HG03575 (cell line): ENCODE measurements around the gene ITGB4.
"Not testable (repeated sequence)": the region's sequence is repeated elsewhere in the genome, so short reads cannot be mapped to it uniquely, and the experiment has no call there.

Experiments used
- ATAC-seq: cut with Tn5 transposase; IDR thresholded peaks from one replicate; pipeline ENCODE4 v1.9.1; 2021; ENCODE audit not compliant: unreplicated experiment, insufficient number of reproducible peaks, low FRiP score; ENCODE audit errors: extremely low read depth

ITGB4 gene

DNA sequence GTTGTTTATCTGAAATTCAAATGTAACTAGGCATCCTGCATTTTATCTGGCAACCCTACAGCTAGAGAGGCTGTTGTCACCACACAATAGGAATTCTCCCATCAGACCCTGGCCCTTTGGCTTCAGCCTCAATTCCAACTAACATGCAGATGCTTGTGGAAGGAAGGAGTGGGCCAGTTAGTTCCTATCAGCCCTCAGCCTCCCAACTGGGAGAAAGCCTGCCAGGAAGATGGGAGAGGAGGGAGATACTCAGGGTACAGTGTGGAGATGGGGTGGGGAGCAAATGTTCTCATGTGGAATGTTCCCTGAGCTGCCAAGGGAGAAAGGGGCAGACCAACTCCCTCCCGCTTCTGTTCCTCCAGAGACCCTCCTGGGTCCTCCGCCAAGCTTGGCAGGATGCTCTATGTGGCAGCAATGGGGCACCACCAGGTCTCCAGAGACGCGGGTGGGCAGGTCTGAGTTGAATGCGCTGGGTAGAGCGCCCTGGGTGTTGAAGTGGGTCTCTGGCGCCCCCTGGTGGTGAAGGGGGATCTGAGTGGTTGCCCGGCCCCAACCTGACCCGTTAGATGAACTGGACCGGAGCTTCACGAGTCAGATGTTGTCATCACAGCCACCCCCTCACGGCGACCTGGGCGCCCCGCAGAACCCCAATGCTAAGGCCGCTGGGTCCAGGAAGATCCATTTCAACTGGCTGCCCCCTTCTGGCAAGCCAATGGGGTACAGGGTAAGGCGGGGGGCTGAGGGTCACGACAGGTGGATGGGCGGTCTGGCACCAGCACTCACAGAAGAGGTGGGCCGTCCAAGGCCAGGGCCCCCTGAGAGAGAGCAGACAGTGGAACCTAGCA lies 28.5 kb downstream of the ITGB4 start:
- ATAC-seq = no peak

DNA sequence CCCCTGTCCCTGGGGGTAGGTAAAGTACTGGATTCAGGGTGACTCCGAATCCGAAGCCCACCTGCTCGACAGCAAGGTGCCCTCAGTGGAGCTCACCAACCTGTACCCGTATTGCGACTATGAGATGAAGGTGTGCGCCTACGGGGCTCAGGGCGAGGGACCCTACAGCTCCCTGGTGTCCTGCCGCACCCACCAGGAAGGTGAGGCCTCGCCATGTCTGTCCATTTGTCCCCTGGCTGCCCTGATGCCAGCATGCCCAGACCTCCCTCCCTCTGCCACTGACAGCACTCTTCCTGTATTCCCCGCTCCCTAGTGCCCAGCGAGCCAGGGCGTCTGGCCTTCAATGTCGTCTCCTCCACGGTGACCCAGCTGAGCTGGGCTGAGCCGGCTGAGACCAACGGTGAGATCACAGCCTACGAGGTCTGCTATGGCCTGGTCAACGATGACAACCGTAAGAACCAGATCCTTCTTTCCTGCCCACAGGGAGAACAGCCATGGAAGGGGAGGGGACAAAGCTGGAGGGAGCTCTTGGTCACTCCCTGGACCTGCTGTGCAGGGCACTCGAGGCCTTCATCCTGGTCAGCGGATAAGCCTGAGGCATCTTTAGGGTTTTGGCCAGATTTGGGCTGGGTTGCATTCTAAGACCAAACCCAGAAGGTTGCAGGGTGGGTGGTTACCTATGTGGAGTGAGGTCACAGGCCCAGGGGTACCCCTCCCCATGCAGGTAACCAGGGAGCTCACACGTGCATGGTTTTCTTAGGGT lies 29.6 kb downstream of the ITGB4 start:
- no peak for ATAC-seq

DNA sequence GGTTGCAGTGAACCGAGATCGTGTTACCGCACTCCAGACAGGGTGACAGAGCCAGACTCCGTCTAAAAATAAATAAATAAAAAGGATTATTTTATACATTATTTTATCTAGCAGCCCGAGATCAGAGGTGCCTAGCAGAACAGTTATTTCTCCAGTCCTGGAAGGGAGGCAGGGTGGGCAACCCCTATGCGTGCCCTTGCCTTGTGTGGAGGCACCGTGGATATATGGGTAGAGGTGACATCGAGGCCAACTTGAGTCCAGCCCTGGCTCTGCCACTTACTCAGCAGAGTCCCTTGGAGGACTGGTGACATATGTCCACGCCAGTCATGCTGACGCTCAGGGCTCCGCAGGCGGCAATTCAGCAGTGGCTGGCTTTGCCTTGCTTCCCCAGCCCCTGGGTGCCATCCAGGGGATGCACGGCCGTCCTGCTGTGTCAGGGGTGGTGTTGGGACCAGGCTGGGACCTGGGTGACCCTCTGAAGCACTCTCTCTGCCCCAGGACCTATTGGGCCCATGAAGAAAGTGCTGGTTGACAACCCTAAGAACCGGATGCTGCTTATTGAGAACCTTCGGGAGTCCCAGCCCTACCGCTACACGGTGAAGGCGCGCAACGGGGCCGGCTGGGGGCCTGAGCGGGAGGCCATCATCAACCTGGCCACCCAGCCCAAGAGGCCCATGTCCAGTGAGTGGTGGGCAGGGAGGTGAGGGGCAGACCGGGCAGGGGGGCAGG lies 30.6 kb downstream of the ITGB4 start:
- no peak for ATAC-seq

DNA sequence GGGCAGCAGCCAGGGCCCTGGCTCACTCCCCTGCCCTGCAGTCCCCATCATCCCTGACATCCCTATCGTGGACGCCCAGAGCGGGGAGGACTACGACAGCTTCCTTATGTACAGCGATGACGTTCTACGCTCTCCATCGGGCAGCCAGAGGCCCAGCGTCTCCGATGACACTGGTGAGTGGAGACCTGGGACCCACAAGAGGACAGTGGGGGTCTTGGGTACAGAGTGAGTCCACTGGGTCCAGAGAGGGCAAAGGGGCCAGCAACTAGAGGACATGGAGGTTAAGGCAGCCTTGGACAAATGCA lies 31.1 kb downstream of the ITGB4 start:
- ATAC-seq = no peak

DNA sequence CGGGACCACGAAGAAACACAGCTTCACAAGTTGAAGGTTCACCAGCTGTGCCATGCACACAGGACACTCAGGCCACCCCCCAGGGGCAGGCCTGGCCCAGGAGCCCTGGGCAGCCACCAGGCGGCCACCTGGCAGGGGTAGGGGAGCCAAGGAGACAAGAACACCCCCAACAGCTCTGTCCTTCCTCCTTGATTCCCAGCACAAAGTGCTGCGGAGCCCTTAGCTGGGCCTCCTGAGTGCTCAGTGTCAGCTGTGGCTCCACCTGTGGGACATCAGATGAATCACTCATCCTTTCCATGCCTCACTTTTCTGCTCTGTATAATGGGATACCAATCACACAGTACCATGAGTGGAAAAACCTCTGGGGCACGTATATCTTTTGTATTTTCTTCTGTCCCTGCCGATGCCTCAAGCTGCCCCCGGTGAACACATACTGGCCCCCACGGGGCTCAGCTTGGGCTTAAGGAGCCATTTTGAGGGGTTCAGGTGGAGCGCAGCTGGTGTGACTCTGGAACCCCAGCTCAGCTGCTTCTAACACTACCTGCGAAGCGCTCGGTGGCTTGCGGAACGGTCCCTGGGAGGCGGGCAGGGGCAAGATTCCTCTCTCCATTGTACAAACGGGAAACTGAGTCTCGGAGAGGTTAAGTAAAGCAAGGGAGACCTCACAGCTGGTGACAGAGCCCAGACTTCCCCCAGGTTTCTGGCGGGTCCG lies 31.7 kb downstream of the ITGB4 start:
- ATAC-seq = no peak

DNA sequence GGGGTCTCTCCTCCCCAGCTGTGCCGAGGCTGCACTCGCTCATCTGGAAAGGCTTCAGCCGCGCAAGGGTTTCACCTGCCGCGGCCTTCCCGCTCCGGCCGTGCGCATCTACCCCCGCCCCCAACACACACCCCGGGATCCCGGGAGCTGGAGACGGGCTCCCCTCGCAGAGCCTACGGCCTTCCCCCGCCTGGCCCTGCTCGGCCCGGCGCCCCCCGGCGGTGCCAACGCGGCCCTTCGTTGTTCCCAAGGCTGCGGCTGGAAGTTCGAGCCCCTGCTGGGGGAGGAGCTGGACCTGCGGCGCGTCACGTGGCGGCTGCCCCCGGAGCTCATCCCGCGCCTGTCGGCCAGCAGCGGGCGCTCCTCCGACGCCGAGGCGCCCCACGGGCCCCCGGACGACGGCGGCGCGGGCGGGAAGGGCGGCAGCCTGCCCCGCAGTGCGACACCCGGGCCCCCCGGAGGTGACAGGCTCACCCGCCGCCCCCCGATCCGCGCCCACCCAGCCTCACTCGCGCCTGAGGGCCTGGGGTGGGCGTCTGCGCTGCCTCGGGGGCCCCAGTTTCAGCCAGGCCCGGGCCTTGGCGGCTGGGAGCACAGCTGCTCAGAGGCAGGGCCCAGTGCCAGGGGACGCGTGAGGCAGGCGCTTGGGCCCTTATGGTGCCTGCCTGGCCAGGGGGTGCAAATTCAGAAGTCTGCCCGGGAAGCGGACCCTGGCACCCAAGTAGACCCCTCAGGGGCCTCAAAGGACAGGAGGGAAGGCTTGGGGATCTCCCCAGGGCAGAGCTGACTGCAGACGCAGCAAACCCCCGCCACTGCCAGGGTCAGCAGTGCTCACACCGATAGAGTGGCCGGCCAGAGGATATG lies 32.5 kb downstream of the ITGB4 start:
- no peak for ATAC-seq

DNA sequence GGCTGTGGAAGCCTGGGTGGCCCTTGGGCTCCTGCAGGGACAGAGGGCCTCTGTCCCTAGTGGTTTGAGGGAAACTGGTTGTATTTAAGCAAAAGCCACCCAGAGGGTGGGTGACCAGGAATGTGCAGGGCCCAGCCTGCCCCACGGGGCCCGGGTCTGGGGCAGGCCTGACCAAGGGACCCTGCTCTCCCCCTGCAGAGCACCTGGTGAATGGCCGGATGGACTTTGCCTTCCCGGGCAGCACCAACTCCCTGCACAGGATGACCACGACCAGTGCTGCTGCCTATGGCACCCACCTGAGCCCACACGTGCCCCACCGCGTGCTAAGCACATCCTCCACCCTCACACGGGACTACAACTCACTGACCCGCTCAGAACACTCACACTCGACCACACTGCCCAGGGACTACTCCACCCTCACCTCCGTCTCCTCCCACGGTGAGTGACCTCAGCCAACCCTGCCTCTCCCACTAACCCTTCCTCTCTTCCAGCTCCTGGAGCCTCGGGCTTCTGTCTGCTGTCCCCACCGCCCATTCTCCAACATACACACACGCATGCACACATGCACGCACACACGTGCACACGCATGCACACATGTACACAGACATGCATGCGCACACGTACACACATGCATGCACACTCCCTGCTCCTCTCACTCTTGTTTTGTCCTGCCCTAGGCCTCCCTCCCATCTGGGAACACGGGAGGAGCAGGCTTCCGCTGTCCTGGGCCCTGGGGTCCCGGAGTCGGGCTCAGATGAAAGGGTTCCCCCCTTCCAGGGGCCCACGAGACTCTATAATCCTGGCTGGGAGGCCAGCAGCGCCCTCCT lies 33.3 kb downstream of the ITGB4 start:
- no peak for ATAC-seq

DNA sequence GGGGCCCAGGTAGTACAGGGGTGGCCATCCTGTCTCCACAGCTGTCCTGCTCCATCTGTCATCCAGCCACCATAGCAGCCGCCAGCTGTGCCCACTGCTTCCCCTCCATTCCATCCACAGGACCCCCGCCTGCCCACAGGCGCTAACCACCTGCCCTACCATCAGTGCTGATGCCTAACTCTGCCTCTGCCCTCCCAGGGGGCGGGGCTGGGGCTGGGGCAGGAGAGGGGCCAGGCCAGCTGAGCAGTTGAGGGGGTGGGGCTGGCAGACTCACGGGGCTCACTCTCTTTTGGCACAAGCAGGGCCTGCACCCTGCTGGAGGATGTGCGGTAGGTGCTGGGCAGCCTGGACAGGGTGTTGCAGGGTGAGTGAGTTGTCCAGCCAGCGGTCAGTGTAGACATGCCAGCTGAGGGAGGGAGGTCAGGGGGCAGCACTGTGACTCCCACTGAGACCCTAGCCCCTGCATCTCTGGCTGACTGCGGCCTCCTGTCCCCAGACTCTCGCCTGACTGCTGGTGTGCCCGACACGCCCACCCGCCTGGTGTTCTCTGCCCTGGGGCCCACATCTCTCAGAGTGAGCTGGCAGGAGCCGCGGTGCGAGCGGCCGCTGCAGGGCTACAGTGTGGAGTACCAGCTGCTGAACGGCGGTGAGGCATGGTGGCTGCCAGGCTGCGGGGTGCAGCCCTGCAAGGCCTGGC lies 34.1 kb downstream of the ITGB4 start:
- ATAC-seq = no peak

DNA sequence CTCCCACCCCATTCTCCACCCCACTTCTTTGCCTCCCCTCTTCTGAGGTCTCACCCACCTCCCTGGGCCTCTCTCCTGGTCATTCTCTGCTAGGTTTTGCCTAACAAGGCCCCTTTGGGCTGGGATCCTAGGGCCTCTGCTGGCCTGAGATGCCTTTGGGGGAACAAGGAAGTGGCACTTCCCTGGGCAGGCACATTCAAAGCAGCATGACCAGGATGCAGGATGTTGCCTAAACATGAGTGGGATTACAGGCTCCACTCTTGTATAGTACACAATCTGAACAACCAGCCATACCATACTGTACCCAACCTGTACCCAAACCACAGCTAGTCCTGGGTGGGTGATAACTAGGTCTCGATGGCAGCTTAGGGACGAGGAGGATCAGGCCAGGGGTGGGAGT lies 34.7 kb downstream of the ITGB4 start:
- no peak for ATAC-seq

DNA sequence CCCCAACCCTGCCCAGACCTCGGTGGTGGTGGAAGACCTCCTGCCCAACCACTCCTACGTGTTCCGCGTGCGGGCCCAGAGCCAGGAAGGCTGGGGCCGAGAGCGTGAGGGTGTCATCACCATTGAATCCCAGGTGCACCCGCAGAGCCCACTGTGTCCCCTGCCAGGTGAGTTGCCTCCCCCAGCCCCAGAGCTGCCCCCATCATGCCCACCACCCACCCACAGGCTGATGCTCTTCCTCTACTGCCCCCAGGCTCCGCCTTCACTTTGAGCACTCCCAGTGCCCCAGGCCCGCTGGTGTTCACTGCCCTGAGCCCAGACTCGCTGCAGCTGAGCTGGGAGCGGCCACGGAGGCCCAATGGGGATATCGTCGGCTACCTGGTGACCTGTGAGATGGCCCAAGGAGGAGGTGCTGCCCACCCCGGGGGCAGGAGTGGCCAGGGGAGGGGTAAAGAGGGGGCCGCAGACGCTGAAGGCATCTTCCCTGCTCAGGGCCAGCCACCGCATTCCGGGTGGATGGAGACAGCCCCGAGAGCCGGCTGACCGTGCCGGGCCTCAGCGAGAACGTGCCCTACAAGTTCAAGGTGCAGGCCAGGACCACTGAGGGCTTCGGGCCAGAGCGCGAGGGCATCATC lies 35.3 kb downstream of the ITGB4 start:
- no peak for ATAC-seq

DNA sequence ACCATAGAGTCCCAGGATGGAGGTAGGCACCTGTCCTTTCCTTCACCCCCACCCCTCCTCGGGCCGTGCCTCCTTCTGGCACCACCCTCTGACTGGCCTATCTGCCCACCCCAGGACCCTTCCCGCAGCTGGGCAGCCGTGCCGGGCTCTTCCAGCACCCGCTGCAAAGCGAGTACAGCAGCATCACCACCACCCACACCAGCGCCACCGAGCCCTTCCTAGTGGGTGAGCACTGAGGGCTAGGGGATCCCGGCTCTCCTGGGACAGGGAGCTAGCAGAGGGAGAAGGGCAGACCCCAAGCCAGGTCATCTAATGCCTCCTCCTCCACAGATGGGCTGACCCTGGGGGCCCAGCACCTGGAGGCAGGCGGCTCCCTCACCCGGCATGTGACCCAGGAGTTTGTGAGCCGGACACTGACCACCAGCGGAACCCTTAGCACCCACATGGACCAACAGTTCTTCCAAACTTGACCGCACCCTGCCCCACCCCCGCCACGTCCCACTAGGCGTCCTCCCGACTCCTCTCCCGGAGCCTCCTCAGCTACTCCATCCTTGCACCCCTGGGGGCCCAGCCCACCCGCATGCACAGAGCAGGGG lies 35.9 kb downstream of the ITGB4 start:
- no peak for ATAC-seq

DNA sequence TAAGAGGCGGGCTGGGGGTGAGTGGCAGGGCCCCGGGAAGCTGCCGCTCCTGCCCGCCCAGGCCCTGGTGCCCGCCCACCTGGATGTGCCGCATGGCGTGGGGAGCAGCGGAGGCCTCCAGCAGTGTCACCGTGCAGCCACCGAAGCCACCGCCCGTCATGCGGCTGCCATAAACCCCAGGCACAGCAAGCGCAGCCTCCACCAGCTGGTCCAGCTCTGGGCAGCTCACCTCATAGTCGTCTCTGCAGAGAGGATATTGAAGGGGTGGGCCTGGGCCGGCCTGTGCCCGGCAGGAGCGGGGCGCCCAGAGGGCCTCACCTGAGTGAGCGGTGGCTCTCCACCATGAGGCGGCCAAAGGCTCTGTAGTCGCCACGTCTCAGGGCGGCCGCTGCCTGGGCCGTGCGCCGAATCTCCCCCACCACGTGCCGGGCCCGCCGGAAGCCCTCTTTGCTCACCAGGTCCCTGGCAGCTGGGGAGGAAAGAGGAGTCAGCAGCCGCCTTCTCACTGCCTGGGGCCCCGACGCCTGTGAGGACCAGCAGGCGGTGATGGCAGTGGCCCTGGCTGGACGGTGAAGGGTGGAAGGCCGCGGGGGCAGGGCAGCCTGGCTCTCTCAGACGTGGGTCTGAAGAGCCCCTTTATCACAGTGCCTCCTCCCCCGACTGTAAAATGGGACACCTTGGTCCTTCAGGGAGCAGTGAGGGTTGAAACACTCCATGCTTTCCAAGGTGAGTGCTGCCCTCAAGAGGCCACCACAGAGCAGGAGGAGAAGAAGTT lies 37.1 kb downstream of the ITGB4 start:
- no peak for ATAC-seq

DNA sequence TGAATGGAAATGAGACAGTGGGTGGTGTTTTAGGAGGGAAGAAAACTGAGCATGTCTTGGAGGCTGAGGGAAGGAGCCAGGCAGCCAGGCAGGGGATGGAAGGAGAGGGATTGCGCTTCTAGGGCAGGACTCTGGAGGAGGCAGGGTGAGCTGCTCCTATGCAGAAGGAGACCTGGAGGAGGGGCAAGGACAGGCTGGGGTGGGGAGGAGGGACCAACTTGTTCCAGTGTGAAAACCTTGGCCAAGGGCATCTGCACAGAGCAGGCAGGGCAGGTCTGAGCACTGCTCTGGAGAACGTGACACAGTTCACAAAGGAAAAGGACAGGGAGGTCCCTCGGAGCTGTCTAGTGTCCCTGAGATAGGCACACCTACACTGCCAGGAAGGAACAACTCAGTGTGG lies 38.2 kb downstream of the ITGB4 start:
- no peak for ATAC-seq

DNA sequence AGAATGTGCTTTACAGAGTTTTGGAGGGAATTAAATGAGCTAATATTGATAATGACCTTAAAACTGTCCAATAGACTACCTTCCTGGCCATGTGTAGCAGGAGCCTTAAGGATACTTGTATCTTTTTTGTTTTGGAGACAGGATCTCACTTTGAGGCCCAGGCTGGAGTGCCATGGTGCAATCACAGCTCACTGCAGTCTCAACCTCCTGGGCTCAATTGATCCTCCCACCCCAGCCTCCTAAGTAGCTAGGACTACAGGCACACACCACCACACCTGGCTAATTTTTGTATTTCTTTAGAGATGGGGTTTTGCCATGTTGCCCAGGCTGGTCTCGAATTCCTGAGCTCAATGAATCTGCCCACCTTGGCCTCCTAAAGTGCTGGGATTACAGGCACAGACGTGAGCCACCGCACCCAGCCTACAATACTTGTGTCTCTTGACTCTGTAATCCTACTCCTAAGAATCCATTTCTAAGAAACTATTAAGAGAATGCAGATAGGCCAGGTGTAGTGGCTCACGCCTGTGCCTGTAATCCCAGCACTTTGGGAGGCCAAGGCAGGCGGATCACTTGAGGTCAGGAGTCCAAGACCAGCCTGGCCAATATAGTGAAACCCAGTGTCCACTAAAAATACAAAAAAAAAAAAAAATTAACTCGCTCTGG lies 38.9 kb downstream of the ITGB4 start:
- ATAC-seq = not testable (repeated sequence)
